Activated effector memory CD4-positive, alpha-beta T cell treated with Interleukin-2 at 50 U/mL for 16 hours (primary cell): ENCODE data around the gene SOS2.
A peak's percentile ranks its signal among the peaks of the same experiment; 100 is the strongest.

Source experiments
- DNase-seq: peaks from one replicate; pipeline ENCODE4 v3.0.0-alpha.2; 2020

SOS2 gene

GRCh38 chr14:50231475-50232275 is at the start of gene SOS2:
Gene SOS2 (minus strand): TSS chr14:50231578. CDS start chr14:50231283, 295 bp downstream.
- peak; percentile 75 for DNase-seq

- no peak for DNase-seq
Observed at GRCh38 chr14:50272498-50272897, 41.1 kb upstream of the SOS2 start.

- DNase-seq, result no peak
Observed at GRCh38 chr14:50270932-50271331, 39.6 kb upstream of the SOS2 start.

GRCh38 chr14:50265029-50265428 is 33.7 kb upstream of the SOS2 start:
- no peak for DNase-seq

- no peak for DNase-seq
Observed at GRCh38 chr14:50263321-50263720, 31.9 kb upstream of the SOS2 start.

- DNase-seq, result no peak
Observed at GRCh38 chr14:50262865-50263264, 31.5 kb upstream of the SOS2 start.

GRCh38 chr14:50260511-50260910 is 29.1 kb upstream of the SOS2 start:
- no peak for DNase-seq

GRCh38 chr14:50260072-50260471 is 28.7 kb upstream of the SOS2 start:
- no peak for DNase-seq

GRCh38 chr14:50257732-50258131 is 26.4 kb upstream of the SOS2 start:
- no peak for DNase-seq

GRCh38 chr14:50254248-50254647 is 22.9 kb upstream of the SOS2 start:
- DNase-seq, result no peak

- no peak for DNase-seq
Observed at GRCh38 chr14:50249136-50249775, 17.9 kb upstream of the SOS2 start.

- no peak for DNase-seq
Observed at GRCh38 chr14:50247245-50247644, 15.9 kb upstream of the SOS2 start.

- DNase-seq, result no peak
Observed at GRCh38 chr14:50242566-50243310, 11.4 kb upstream of the SOS2 start.

- DNase-seq, result no peak
Observed at GRCh38 chr14:50242096-50242495, 10.7 kb upstream of the SOS2 start.

GRCh38 chr14:50237427-50237826 is 6.0 kb upstream of the SOS2 start:
- no peak for DNase-seq

GRCh38 chr14:50233951-50234250 is 2.5 kb upstream of the SOS2 start:
- DNase-seq, result no peak

GRCh38 chr14:50233166-50233950 is 2.0 kb upstream of the SOS2 start:
- no peak for DNase-seq

- no peak for DNase-seq
Observed at GRCh38 chr14:50232276-50232642, 881 bp upstream of the SOS2 start.

- DNase-seq, result peak; percentile 9
Observed at GRCh38 chr14:50230701-50231474, 490 bp downstream of the SOS2 start.

GRCh38 chr14:50230401-50230700 is 1.0 kb downstream of the SOS2 start:
- DNase-seq, result no peak

- no peak for DNase-seq
Observed at GRCh38 chr14:50229681-50230080, 1.7 kb downstream of the SOS2 start.

GRCh38 chr14:50228313-50228712 is 3.1 kb downstream of the SOS2 start:
- no peak for DNase-seq

GRCh38 chr14:50225974-50226297 is 5.4 kb downstream of the SOS2 start:
- no peak for DNase-seq
